BLaER1 treated with 17β-estradiol and CSF1 and Interleukin-3, amounts not matched to agents 10 nM and 100 nM (cell line): ENCODE data around the gene MRPL58.
A peak's percentile ranks its signal among the peaks of the same experiment; 100 is the strongest.
"Not testable (repeated sequence)": the region's sequence is repeated elsewhere in the genome, so short reads cannot be mapped to it uniquely, and the experiment has no call there.

ENCODE experiments used
- H3K27ac ChIP-seq, 11 experiments: shearing (Covaris generic); formaldehyde crosslinking; 2 replicates each; pipeline ENCODE4 v1.8.1; 2022
- H3K27me3 ChIP-seq, 11 experiments: shearing (Covaris generic); formaldehyde crosslinking; 2 replicates each; pipeline ENCODE4 v1.8.1; 2022
- H3K36me3 ChIP-seq, 11 experiments: shearing (Covaris generic); formaldehyde crosslinking; 2 replicates each; pipeline ENCODE4 v1.8.1; 2022
- H3K4me1 ChIP-seq, 10 experiments: shearing (Covaris generic); formaldehyde crosslinking; 2 replicates each; pipeline ENCODE4 v1.8.1; 2022
- H3K4me2 ChIP-seq, 11 experiments: shearing (Covaris generic); formaldehyde crosslinking; 2 replicates each; pipeline ENCODE4 v1.8.1; 2022
- H3K4me3 ChIP-seq, 10 experiments: shearing (Covaris generic); formaldehyde crosslinking; 2 replicates each; pipeline ENCODE4 v1.8.1; 2022
- H3K9ac ChIP-seq, 11 experiments: shearing (Covaris generic); formaldehyde crosslinking; 2 replicates each; pipeline ENCODE4 v1.8.1; 2022
- H3K9me3 ChIP-seq, 11 experiments: shearing (Covaris generic); formaldehyde crosslinking; replicated peaks in 1 of 11; 2 replicates each; pipeline ENCODE4 v1.8.1; 2022
- H4K20me1 ChIP-seq, 11 experiments: shearing (Covaris generic); formaldehyde crosslinking; 2 replicates each; pipeline ENCODE4 v1.8.1; 2022
- Cebpa-rat ChIP-seq, 11 experiments: shearing (Covaris generic); IDR thresholded peaks; 2 replicates each; pipeline ENCODE4 v1.8.1; 2022

Gene MRPL58

DNA sequence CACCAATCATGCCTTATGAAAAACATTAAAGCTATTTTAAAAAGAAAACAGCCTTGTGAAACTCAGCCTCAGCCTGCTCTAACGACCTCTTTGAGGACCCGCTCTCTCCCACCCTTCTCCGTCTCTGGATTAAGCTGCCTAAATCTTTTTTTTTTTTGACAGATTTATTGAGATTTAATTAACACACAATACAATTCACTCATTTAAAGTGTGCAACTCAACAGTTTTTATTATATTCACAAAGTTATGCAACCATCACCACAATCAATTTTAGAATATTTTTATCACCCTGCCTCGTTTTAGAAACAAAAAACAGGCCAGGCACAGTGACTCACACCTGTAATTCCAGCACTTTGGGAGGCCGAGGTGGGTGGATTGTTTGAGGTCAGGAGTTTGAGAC is 16.6 kb upstream of the MRPL58 start:
- H3K27me3 ChIP-seq: no peaks in the 10 kb centered on the region
- TF ChIP-seq Cebpa-rat (IDR thresholded peaks at IDR 0.05): no peak
- H3K4me3 ChIP-seq: no peak overlapping the region
- H3K4me2 ChIP-seq: no peak overlapping the region
- H3K27ac ChIP-seq: no peak overlapping the region
- peaks cover 21 to 36% (median 31%) of the 10 kb centered on the region in 10 experiments for H3K4me1 ChIP-seq
- H3K9ac ChIP-seq: no peak overlapping the region
- H3K9me3 ChIP-seq: no peaks in the 10 kb centered on the region
- peaks cover 0 to 10% (median 0%) of the 10 kb centered on the region in 11 experiments; a peak in 2 of 22 replicates for H4K20me1 ChIP-seq
- H3K36me3 ChIP-seq: peaks cover 0 to 2% (median 0%) of the 10 kb centered on the region in 11 experiments; a peak in 3 of 22 replicates

DNA sequence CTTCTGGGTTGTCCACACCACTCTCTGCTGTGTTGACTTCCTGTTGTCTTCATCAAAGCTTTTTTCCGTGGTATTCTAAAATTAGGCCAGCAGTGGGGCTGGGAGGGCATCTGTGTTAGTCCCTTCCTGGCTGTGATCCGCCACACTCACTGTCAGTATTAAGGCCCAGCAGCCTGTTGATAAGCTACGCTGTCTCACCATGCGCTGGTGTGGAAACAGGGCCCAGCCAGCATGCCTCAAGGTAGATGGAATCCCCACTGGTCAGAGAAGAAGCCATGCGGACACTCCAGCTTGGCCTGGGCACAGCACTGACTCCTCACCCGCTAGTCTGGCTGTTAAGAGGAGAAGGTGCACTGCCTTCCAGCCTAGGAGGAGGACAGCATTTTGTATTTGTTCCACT is 13.7 kb upstream of the MRPL58 start:
- peak overlapping the region in 10 of 11 experiments; percentile 8 to 56 (median 43); a peak in 13 of 22 replicates for H3K9ac ChIP-seq
- peaks cover 15 to 31% (median 19%) of the 10 kb centered on the region in 10 experiments for H3K4me1 ChIP-seq
- no peak for TF ChIP-seq Cebpa-rat (IDR thresholded peaks at IDR 0.05)
- peaks cover 0 to 28% (median 12%) of the 10 kb centered on the region in 11 experiments; a peak in 12 of 22 replicates for H3K36me3 ChIP-seq
- H3K4me3 ChIP-seq: no peak overlapping the region
- H3K27me3 ChIP-seq: no peaks in the 10 kb centered on the region
- H4K20me1 ChIP-seq: peaks cover 0 to 4% (median 0%) of the 10 kb centered on the region in 11 experiments; a peak in 2 of 22 replicates
- peak overlapping the region in 10 of 11 experiments; percentile 16 to 54 (median 30); a peak in 9 of 22 replicates for H3K27ac ChIP-seq
- H3K9me3 ChIP-seq: no peaks in the 10 kb centered on the region
- H3K4me2 ChIP-seq: peak overlapping the region; percentile 67 to 84 (median 74)

DNA sequence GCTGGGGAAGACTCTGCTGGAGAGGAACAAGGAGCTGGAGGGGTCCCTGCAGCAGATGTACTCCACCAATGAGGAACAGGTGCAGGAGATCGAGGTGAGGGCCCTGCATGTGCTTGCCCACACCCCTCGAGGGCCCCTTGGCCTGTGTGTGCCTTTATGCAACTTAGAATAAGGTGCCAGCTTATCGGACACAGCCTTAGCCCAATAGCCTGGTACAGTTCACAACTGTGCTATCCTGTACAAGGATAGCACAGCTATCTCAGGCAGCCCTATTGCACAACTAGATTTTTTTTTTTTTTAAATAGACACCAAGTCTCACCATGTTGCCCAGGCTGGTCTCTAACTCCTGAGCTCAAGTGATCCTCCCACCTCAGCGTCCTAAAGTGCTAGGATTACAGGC is 12.9 kb upstream of the MRPL58 start:
- Histone ChIP-seq H3K4me3 (no peak overlapping the region), H3K9ac (no peak overlapping the region), H4K20me1 (peaks cover 0 to 3% (median 0%) of the 10 kb centered on the region in 11 experiments; a peak in 1 of 22 replicates), H3K4me1 (peaks cover 15 to 27% (median 19%) of the 10 kb centered on the region in 10 experiments), H3K4me2 (peak overlapping the region in 10 of 11 experiments; percentile 67 to 84 (median 74); a peak in 18 of 22 replicates), H3K27ac (no peak overlapping the region), H3K9me3 (no peaks in the 10 kb centered on the region), H3K27me3 (no peaks in the 10 kb centered on the region), H3K36me3 (peaks cover 0 to 32% (median 12%) of the 10 kb centered on the region in 11 experiments; a peak in 12 of 22 replicates)
- TF ChIP-seq Cebpa-rat (IDR thresholded peaks at IDR 0.05): peak in 1 of 11 experiments; percentile 11; a peak in 1 of 22 replicates

DNA sequence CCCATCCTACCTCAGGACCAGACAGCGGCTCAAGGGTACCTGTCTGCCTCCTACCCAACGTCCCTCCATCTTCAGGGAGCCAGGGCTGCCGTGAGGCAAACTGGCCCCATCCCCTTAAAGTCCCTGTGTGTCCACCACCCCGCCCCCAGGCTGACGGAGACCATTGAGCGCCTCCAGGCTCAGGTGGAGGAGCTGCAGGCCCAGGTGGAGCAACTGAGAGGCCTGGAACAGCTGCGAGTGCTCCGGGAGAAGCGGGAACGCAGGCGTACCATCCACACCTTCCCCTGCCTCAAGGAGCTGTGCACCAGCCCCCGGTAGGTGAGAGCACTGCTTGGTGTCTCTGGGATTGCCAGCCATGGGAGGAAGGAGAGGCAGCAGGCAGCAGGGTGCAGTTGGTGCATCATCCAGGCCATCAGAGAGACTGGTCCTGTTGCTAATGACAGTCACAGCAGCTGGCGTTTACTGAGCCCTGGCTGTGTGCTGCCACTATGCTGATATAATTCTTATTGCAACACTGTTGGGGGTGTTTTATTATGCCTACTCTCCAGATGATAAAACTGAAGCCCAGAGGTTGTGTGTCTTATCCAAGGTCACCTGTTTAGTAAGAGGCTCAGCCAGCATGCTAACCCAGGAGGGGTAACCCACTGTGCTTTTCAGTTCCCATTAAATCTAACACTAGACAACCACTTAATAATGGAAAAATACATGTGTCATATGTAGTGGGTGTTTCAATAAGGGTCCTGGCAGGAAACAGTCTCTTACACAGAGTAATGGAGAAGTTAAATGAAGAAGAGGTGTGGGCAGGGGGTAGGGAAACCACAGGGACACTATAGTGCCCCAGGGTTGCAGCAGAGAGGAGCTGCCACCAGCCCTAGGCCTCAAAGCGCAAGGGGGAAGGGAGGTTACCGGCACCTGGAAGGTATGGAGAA is 10.3 kb upstream of the MRPL58 start:
- H3K27me3 ChIP-seq: no peaks in the 10 kb centered on the region
- H3K9me3 ChIP-seq: no peaks in the 10 kb centered on the region
- H3K36me3 ChIP-seq: peaks cover 0 to 32% (median 12%) of the 10 kb centered on the region in 11 experiments; a peak in 12 of 22 replicates
- no peak overlapping the region for H3K9ac ChIP-seq
- no peak overlapping the region for H3K4me3 ChIP-seq
- peaks cover 0 to 3% (median 0%) of the 10 kb centered on the region in 11 experiments; a peak in 1 of 22 replicates for H4K20me1 ChIP-seq
- no peak for TF ChIP-seq Cebpa-rat (IDR thresholded peaks at IDR 0.05)
- H3K27ac ChIP-seq: no peak overlapping the region
- peaks cover 15 to 26% (median 19%) of the 10 kb centered on the region in 10 experiments for H3K4me1 ChIP-seq
- H3K4me2 ChIP-seq: no peak overlapping the region; a peak in 1 of 22 replicates

DNA sequence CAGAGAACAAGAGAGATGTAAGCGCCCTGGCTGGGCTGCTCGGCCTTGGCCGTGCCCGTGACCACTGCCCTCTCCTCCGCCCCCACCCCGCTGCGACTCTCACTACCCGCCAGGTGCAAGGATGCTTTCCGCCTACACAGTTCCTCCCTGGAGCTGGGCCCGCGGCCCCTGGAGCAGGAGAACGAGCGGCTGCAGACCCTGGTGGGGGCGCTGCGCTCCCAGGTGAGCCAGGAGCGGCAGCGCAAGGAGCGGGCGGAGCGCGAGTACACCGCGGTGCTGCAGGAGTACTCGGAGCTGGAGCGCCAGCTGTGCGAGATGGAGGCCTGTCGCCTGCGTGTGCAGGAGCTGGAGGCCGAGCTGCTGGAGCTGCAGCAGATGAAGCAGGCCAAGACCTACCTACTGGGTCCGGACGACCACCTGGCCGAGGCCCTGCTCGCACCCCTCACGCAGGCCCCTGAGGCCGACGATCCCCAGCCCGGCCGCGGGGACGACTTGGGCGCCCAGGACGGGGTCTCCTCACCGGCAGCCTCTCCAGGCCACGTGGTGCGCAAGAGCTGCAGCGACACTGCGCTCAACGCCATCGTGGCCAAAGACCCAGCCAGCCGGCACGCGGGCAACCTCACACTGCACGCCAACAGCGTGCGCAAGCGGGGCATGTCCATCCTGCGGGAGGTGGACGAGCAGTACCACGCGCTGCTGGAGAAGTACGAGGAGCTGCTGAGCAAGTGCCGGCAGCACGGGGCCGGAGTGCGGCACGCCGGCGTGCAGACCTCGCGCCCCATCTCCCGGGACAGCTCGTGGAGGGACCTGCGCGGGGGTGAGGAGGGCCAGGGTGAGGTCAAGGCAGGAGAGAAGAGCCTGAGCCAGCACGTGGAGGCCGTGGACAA is 9.2 kb upstream of the MRPL58 start:
- Histone ChIP-seq H3K9ac (no peak overlapping the region), H3K27ac (no peak overlapping the region), H3K4me2 (no peak overlapping the region), H3K9me3 (no peaks in the 10 kb centered on the region), H3K4me1 (peaks cover 12 to 23% (median 15%) of the 10 kb centered on the region in 10 experiments), H3K27me3 (no peaks in the 10 kb centered on the region), H3K36me3 (peaks cover 0 to 32% (median 12%) of the 10 kb centered on the region in 11 experiments; a peak in 12 of 22 replicates), H4K20me1 (peaks cover 0 to 3% (median 0%) of the 10 kb centered on the region in 11 experiments; a peak in 1 of 22 replicates), H3K4me3 (no peak overlapping the region)
- TF ChIP-seq Cebpa-rat (IDR thresholded peaks at IDR 0.05): no peak

DNA sequence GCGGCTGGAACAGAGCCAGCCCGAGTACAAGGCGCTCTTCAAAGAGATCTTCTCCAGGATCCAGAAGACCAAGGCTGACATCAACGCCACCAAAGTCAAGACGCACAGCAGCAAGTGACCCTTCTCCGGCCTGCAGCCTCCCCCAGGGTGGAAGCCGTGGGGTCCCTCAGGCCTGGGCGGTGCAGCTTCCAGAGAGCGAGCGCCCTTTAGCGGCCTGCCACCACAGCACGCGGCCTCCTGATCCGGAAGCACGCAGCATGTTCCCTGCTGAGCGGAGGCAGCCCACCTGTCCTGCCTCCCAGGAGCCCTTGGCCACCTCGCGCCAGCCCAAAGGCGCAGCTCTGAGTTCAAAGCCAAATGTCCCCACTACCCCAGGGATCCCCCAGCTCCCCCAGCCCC is 8.5 kb upstream of the MRPL58 start:
- Histone ChIP-seq H4K20me1 (peaks cover 0 to 3% (median 0%) of the 10 kb centered on the region in 11 experiments; a peak in 1 of 22 replicates), H3K27ac (no peak overlapping the region), H3K9me3 (no peaks in the 10 kb centered on the region), H3K27me3 (no peaks in the 10 kb centered on the region), H3K4me3 (no peak overlapping the region), H3K4me2 (no peak overlapping the region), H3K36me3 (peaks cover 0 to 32% (median 12%) of the 10 kb centered on the region in 11 experiments; a peak in 12 of 22 replicates), H3K9ac (no peak overlapping the region), H3K4me1 (peaks cover 5 to 16% (median 8%) of the 10 kb centered on the region in 10 experiments)
- TF ChIP-seq Cebpa-rat (IDR thresholded peaks at IDR 0.05): no peak

DNA sequence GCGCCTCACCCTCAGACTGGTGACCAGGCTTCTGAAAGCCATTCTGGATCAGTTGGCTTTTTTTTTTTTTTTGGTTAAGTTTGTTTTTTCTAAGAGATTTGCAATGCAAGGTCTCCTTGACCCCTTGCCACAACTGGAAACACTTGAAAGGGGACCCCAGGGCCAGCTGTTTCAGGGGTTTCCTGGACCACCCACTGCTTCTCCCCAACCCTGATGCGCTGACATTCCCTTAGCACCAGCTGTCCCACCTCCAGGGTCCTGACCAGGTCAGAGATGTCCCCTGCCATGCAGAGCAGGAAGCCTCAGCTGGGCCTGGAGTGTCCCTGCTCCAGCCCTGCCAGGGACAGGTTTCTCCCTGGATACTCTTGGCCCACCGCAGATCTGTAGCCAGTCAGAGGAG is 8.1 kb upstream of the MRPL58 start:
- no peaks in the 10 kb centered on the region for H3K9me3 ChIP-seq
- no peak overlapping the region for H3K4me3 ChIP-seq
- H3K4me1 ChIP-seq: peaks cover under 1 to 12% (median 4%) of the 10 kb centered on the region in 10 experiments; a peak in 18 of 20 replicates
- TF ChIP-seq Cebpa-rat (IDR thresholded peaks at IDR 0.05): no peak
- H3K36me3 ChIP-seq: peaks cover 0 to 32% (median 12%) of the 10 kb centered on the region in 11 experiments; a peak in 12 of 22 replicates
- no peaks in the 10 kb centered on the region for H3K27me3 ChIP-seq
- H3K4me2 ChIP-seq: no peak overlapping the region
- H3K9ac ChIP-seq: no peak overlapping the region
- peaks cover 0 to 3% (median 0%) of the 10 kb centered on the region in 11 experiments; a peak in 1 of 22 replicates for H4K20me1 ChIP-seq
- H3K27ac ChIP-seq: no peak overlapping the region

DNA sequence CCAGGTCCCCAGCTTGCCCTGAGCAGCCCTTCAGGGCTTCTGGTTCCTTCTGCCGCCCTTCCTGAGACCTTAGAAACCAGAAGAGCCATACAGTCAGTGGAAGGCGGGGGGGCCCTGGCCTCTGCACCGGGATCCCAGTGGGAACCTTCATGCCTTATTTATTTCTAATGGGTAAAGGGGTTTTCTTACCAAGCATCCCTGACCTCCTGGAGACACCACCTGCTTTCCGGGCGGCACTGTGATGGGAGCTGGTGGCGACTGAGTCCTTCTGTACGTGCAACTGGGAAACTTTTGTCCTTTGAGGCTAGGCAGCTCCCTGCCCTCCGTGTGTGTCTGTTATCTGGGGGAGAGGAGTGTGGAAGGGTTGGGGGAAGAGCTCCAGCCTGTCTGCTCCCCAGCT is 7.2 kb upstream of the MRPL58 start:
- H3K27ac ChIP-seq: no peak overlapping the region
- no peak overlapping the region for H3K4me2 ChIP-seq
- H3K9ac ChIP-seq: no peak overlapping the region
- no peaks in the 10 kb centered on the region for H3K9me3 ChIP-seq
- peaks cover 0 to 8% (median 0%) of the 10 kb centered on the region in 10 experiments; a peak in 4 of 20 replicates for H3K4me1 ChIP-seq
- H3K27me3 ChIP-seq: no peaks in the 10 kb centered on the region
- H4K20me1 ChIP-seq: peaks cover 0 to 3% (median 0%) of the 10 kb centered on the region in 11 experiments; a peak in 1 of 22 replicates
- TF ChIP-seq Cebpa-rat (IDR thresholded peaks at IDR 0.05): no peak
- no peak overlapping the region for H3K4me3 ChIP-seq
- peaks cover 0 to 32% (median 12%) of the 10 kb centered on the region in 11 experiments; a peak in 12 of 22 replicates for H3K36me3 ChIP-seq

DNA sequence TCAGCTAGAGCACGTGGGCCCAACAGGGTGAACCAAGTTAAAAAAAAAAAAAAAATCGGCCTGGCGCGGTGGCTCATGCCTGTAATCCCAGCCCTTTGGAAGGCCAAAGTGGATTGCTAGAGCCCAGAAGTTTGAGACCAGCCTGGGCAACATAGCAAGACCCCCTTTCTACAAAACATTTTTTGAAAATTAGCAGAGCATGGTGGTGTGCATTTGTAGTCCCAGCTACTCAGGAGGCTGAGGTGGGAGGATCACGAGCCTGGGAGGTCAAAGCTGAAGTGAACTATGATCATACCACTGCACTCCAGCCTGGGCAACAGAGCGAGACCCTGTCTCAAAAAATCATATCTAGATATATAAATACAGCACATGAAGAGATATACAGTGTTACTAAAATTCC is 6.4 kb upstream of the MRPL58 start:
- not testable (repeated sequence) for H3K9ac ChIP-seq, H3K4me1 ChIP-seq, H3K9me3 ChIP-seq, H3K27me3 ChIP-seq, H3K4me2 ChIP-seq, H3K27ac ChIP-seq, H3K4me3 ChIP-seq, H4K20me1 ChIP-seq
- peaks cover 0 to 28% (median 10%) of the 10 kb centered on the region in 11 experiments; a peak in 12 of 22 replicates for H3K36me3 ChIP-seq
